ENCODE measurements around the gene UPK3BL1. TPM values are rescaled to one million over a fixed set of nuclear protein-coding genes. Genes with fewer than 3 reads are reported as not detected.
"Not testable (repeated sequence)": the region's sequence is repeated elsewhere in the genome, so short reads cannot be mapped to it uniquely, and the experiment has no call there.

Gene UPK3BL1
- total and polyA plus RNA-seq, 2 of the 8 experiments (the other 6 are each of a cell fraction or from before 2014, with no cell fraction given), result 6.4 to 16.1 TPM

DNA sequence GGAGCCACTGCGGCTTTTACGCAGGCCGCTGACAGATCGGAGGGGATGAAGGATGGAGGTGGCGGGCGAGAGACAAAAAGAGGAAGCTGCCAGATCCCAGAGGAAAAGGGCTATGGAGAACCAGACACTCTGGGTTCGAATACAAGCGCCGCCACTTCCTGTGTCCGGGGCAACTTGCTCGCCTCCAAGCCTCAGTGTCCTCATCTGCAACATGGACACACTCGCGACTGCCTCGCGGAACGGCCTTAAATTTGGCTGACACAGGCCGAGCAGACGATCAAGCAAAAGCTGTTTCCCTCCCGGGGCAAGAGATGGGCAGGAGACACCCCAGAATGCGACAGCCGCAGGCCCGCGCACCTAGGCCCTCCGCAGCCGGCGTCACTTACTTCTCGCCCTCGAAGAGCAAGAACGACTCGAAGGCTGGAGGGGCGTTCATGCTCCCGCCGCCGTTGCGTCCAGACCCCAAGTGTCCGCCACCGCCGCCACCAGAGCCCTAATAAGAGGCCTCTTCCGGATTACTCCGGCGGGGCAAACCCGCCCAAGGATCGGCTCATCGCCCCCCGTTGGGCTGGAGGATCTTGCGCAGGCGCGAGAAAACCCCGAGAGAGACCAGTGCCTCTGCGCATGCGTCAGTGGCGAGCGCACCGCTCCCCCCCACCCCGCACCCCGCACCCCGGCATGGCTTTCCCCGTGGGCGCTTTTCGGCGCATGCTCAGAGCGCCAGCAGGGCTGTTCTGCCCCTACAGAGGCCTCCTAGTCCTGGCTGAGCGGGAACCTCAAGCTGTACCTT is 28.8 kb upstream of the UPK3BL1 start, which contains the start of gene POLR2J2:
Gene POLR2J2 (minus strand): TSS at position 498 of the 790 bp plus-strand sequence. CDS start 62 bp downstream, at position 436.
- H2AK5ac ChIP-seq (ENCODE audit: low read depth, low read length); H2BK20ac ChIP-seq (ENCODE audit: low read length); H3K27ac ChIP-seq (ENCODE audit: low read depth, low read length); FAIRE-seq; H2BK15ac ChIP-seq (ENCODE audit: low read length); H2BK12ac ChIP-seq (ENCODE audit: low read depth, low read length); H4K8ac ChIP-seq (ENCODE audit: extremely low read depth, insufficient read depth, low read length); H3K4me2 ChIP-seq (ENCODE audit: insufficient read depth in 1 of 2, low read depth in 2 of 2, low read length in 2 of 2); H3K79me1 ChIP-seq (ENCODE audit: low read depth, low read length); H3K9ac ChIP-seq (replicated peaks in 1 of 4; ENCODE audit: extremely low read depth in 1 of 4, low read depth in 3 of 4, low read length in 3 of 4); H2BK120ac ChIP-seq (replicated peaks; ENCODE audit: low read depth, low read length); H3K56ac ChIP-seq (replicated peaks; ENCODE audit: insufficient read length, low read depth, low read length); H3K9me3 ChIP-seq (ENCODE audit: insufficient read depth in 2 of 2, low read depth in 1 of 2, low read length in 1 of 2); H4K20me1 ChIP-seq (replicated peaks in 1 of 2; ENCODE audit: control insufficient read depth in 1 of 2, insufficient read depth in 2 of 2, low read length in 2 of 2); H2AFZ ChIP-seq (ENCODE audit: low read length); H3K23me2 ChIP-seq (ENCODE audit: low read depth, low read length); H3K14ac ChIP-seq (ENCODE audit: insufficient read length); DNase-seq (ENCODE audit: low read depth in 1 of 2, low spot score in 2 of 2); H3K27me3 ChIP-seq (replicated peaks in 1 of 4; ENCODE audit: control insufficient read depth in 3 of 4, extremely low read depth in 1 of 4, insufficient read depth in 3 of 4, low read length in 3 of 4); H3K23ac ChIP-seq (ENCODE audit: insufficient read length); H2BK5ac ChIP-seq (ENCODE audit: low read depth, low read length); H4K91ac ChIP-seq (replicated peaks; ENCODE audit: insufficient read length, low read length); H3K4me3 ChIP-seq (ENCODE audit: extremely low read depth in 1 of 4, insufficient read depth in 2 of 4, low read depth in 3 of 4, low read length in 4 of 4); H3K4me1 ChIP-seq (replicated peaks in 1 of 4; ENCODE audit: control insufficient read depth in 3 of 4, insufficient read depth in 4 of 4, low read length in 3 of 4); H3K79me2 ChIP-seq (ENCODE audit: control insufficient read depth in 1 of 2, insufficient read depth in 2 of 2, low read length in 2 of 2); H4K5ac ChIP-seq (ENCODE audit: insufficient read length, low read depth, low read length); H3K36me3 ChIP-seq (ENCODE audit: control insufficient read depth in 2 of 4, insufficient read depth in 4 of 4, low read length in 3 of 4); H3K18ac ChIP-seq (ENCODE audit: extremely low read depth, low read length); H3K4ac ChIP-seq (replicated peaks; ENCODE audit: insufficient read length, low read depth, low read length); POLR2A ChIA-PET (ENCODE audit: partially characterized antibody): not testable (repeated sequence)
- CTCF ChIA-PET (ENCODE audit: partially characterized antibody), result interaction anchor here (0.6 kb wide), 1 partner anchor 683 kb away, joined by 4 read pairs; no protein-coding TSS in a partner anchor
- WGBS, 2 experiments (ENCODE audit: extremely low coverage in 1 of 2, insufficient coverage in 1 of 2, insufficient read length in 1 of 2, insufficient replicate concordance in 2 of 2, low coverage in 1 of 2, low lambda C conversion rate in 2 of 2, missing lambda C conversion rate in 1 of 2), result no CpG with 5 or more reads among the region's 63 CpGs

DNA sequence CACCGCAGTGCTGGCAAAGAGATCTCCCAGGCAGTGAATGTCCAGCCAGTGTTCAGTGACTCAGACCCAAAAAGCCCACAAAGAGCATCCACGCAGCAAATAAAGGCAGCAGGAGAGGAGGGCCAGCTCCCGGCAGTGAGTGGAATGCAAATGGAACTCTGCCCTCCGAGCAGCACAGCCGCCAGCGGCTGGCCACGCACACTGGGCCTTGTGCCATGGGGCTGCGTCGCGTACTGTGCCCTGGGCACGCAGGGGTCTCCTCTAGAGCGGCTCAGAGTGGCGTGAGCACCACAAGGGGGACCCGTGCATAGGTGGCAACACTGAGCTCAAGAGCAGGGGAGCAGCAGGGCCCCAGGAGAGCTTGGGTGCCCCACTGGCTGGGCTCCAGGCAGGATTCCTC is 24.9 kb upstream of the UPK3BL1 start:
- H3K56ac ChIP-seq (replicated peaks; ENCODE audit: insufficient read length, low read depth, low read length); H2BK20ac ChIP-seq (ENCODE audit: low read length); H3K27me3 ChIP-seq (replicated peaks in 1 of 4; ENCODE audit: control insufficient read depth in 3 of 4, extremely low read depth in 1 of 4, insufficient read depth in 3 of 4, low read length in 3 of 4); H4K91ac ChIP-seq (replicated peaks; ENCODE audit: insufficient read length, low read length); H4K20me1 ChIP-seq (replicated peaks in 1 of 2; ENCODE audit: control insufficient read depth in 1 of 2, insufficient read depth in 2 of 2, low read length in 2 of 2); H3K18ac ChIP-seq (ENCODE audit: extremely low read depth, low read length); H4K5ac ChIP-seq (ENCODE audit: insufficient read length, low read depth, low read length); H3K4me1 ChIP-seq (replicated peaks in 1 of 4; ENCODE audit: control insufficient read depth in 3 of 4, insufficient read depth in 4 of 4, low read length in 3 of 4); H3K4me2 ChIP-seq (ENCODE audit: insufficient read depth in 1 of 2, low read depth in 2 of 2, low read length in 2 of 2); H2BK15ac ChIP-seq (ENCODE audit: low read length); H3K23me2 ChIP-seq (ENCODE audit: low read depth, low read length); H4K8ac ChIP-seq (ENCODE audit: extremely low read depth, insufficient read depth, low read length); H3K4me3 ChIP-seq (ENCODE audit: extremely low read depth in 1 of 4, insufficient read depth in 2 of 4, low read depth in 3 of 4, low read length in 4 of 4); DNase-seq (ENCODE audit: low read depth in 1 of 2, low spot score in 2 of 2); FAIRE-seq; H2AK5ac ChIP-seq (ENCODE audit: low read depth, low read length); H3K27ac ChIP-seq (ENCODE audit: low read depth, low read length); H3K79me2 ChIP-seq (ENCODE audit: control insufficient read depth in 1 of 2, insufficient read depth in 2 of 2, low read length in 2 of 2); CTCF ChIA-PET (ENCODE audit: partially characterized antibody); H3K36me3 ChIP-seq (ENCODE audit: control insufficient read depth in 2 of 4, insufficient read depth in 4 of 4, low read length in 3 of 4); H3K14ac ChIP-seq (ENCODE audit: insufficient read length); H2BK120ac ChIP-seq (replicated peaks; ENCODE audit: low read depth, low read length); H2BK12ac ChIP-seq (ENCODE audit: low read depth, low read length); H2AFZ ChIP-seq (ENCODE audit: low read length); H3K4ac ChIP-seq (replicated peaks; ENCODE audit: insufficient read length, low read depth, low read length); H3K23ac ChIP-seq (ENCODE audit: insufficient read length); H2BK5ac ChIP-seq (ENCODE audit: low read depth, low read length); POLR2A ChIA-PET (ENCODE audit: partially characterized antibody); H3K9me3 ChIP-seq (ENCODE audit: insufficient read depth in 2 of 2, low read depth in 1 of 2, low read length in 1 of 2); H3K9ac ChIP-seq (replicated peaks in 1 of 4; ENCODE audit: extremely low read depth in 1 of 4, low read depth in 3 of 4, low read length in 3 of 4); H3K79me1 ChIP-seq (ENCODE audit: low read depth, low read length): not testable (repeated sequence)
- WGBS, 2 experiments (ENCODE audit: extremely low coverage in 1 of 2, insufficient coverage in 1 of 2, insufficient read length in 1 of 2, insufficient replicate concordance in 2 of 2, low coverage in 1 of 2, low lambda C conversion rate in 2 of 2, missing lambda C conversion rate in 1 of 2), result 95% methylated on average over 8 of the region's 14 CpGs; no CpG with 5 or more reads in 1 of the 2 experiments

Data from H1 (cell line).